AG10803 (cell line): ENCODE measurements around the gene NCKAP5.

Experiments
- DNase-seq: peaks from one replicate; pipeline ENCODE4 v3.0.0; 2010; ENCODE audit warnings: low read depth
- H3K4me3 ChIP-seq: 2 replicates; pipeline ENCODE4 v1.5.1; 2011; ENCODE audit warnings: mild to moderate bottlenecking, low read length, control low read depth
- TF ChIP-seq, protein P1 (sequence below): conservative IDR thresholded peaks from 2 replicates; pipeline ENCODE4 v1.5.1; 2011; ENCODE audit warnings: mild to moderate bottlenecking, low read length, control low read depth, inconsistent platforms

NCKAP5 gene

DNA sequence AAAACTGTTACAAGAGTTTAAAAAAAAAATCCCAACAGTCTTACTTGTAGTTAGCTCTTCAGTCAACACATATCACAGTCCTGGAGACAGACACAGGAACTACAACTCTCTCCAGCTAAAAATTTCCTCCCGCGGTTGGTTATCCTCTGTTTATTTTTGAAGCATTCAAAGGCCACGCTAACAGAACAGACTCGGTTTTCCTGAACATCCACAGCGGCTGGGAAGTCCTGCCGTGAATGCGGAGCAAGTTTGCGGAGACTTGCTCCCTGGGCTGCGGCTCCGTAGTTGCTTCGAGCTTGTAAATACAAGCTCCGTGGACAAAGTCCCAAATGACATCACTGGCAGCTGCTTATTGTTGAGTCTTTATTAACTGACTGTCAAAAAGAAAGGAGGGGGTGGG lies at the start of gene NCKAP5:
TSS of gene NCKAP5 (minus strand) at position 292 of the 400 bp plus-strand sequence. CDS start 50,937 bp downstream, outside the sequence.
- peak; percentile 37 for DNase-seq
- H3K4me3 ChIP-seq = peak within 1 kb of the TSS; percentile 49
- TF ChIP-seq, protein P1, sequence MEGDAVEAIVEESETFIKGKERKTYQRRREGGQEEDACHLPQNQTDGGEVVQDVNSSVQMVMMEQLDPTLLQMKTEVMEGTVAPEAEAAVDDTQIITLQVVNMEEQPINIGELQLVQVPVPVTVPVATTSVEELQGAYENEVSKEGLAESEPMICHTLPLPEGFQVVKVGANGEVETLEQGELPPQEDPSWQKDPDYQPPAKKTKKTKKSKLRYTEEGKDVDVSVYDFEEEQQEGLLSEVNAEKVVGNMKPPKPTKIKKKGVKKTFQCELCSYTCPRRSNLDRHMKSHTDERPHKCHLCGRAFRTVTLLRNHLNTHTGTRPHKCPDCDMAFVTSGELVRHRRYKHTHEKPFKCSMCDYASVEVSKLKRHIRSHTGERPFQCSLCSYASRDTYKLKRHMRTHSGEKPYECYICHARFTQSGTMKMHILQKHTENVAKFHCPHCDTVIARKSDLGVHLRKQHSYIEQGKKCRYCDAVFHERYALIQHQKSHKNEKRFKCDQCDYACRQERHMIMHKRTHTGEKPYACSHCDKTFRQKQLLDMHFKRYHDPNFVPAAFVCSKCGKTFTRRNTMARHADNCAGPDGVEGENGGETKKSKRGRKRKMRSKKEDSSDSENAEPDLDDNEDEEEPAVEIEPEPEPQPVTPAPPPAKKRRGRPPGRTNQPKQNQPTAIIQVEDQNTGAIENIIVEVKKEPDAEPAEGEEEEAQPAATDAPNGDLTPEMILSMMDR = peak; percentile 32

DNA sequence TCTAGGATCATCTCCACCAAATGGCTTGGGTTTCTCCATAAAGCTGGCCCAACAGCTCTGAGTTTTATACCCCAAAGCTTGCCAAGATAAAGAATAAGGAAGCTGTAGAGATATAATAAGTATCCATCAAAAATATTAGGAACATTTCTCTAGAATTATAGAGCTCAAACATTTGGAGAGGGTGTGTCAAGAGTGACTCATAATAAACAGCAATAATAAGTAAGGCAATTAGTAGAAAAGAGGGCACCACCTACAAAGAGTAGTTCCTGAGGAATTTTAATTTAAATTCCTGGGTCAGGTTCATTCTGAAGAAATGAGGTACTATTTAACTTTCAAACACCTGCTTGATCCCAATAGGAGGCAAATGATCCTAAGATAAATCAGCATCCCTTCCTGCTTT lies 41.4 kb upstream of the NCKAP5 start:
- DNase-seq = no peak
- H3K4me3 ChIP-seq = no peak overlapping the region
- TF ChIP-seq, protein P1 = no peak

DNA sequence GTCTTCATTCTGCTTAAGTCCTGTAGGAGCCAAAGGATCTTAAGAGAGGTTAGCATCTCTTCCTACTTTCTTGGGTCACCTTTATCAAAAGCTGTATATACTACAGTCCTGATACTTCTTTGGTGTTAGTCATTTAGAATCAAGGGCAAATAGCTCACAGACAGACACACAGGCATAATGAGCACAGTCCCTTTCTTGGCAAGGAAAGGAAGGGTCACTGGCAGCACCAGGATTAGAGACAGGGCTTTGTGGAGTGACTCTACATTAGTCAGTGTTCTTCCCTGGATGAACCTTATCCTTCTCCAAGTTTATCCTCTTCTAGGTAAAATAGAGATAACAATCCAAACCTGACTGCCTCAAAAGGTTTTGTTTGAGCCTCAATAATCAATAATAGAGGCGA lies 40.0 kb upstream of the NCKAP5 start:
- DNase-seq = no peak
- no peak overlapping the region for H3K4me3 ChIP-seq
- TF ChIP-seq, protein P1 = no peak

DNA sequence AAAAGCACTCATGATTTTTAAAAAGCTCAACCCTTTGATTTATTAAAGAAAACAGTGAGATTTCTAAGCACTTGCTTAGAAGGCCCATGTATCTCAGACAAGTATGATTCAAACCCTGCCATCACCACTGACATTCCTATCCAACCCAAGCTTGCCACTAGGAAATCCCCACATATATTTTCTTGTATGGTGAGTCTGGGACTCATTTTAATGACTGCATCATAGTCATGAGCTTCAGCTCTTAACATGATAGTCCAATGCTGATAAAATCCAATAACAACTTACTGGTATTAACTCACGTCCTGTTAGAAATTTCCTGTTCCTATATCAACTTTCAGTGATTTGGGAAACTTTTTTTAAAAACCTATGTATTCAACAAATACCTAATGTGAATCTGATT lies 39.4 kb upstream of the NCKAP5 start:
- peak; percentile 27 for DNase-seq
- no peak overlapping the region for H3K4me3 ChIP-seq
- TF ChIP-seq, protein P1 = no peak

DNA sequence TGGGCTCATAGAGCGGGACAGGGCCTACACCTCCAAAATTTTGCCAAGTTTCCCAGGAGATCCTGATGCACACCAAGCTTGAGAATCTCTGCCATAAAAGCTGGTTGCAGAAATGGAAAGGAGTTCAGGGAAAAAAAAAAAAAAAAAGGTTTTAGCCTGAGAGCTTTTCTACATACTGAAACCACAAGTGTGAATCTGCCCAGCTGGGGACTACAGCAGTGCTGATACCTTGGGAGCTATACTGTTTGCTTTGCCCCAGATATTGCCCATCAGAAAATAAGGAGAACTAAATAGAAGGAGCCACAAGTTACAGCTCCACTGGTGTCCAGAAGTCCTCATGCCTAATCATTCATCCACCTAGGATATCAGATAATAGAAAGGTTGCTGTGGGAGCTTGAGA lies 38.4 kb upstream of the NCKAP5 start:
- no peak overlapping the region for H3K4me3 ChIP-seq
- no peak for DNase-seq
- TF ChIP-seq, protein P1 = no peak

DNA sequence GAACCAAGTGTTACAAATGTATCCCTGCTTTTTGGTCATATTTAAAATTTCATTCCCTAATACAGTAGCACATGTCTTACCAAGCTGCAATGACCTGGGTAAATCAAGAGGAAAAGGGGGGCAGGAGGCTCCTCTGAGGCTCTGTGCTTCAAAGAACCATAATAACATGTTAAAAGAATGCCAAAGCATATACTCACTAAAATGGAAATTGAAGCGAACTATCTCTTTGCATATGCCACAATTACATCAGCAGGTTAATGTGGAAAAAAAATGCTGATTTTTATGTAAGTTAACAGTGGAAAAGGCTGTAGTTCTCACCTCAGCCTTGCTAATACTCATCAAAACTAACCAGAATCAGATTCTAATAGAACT lies 37.5 kb upstream of the NCKAP5 start:
- no peak overlapping the region for H3K4me3 ChIP-seq
- no peak for DNase-seq
- TF ChIP-seq, protein P1 = no peak

DNA sequence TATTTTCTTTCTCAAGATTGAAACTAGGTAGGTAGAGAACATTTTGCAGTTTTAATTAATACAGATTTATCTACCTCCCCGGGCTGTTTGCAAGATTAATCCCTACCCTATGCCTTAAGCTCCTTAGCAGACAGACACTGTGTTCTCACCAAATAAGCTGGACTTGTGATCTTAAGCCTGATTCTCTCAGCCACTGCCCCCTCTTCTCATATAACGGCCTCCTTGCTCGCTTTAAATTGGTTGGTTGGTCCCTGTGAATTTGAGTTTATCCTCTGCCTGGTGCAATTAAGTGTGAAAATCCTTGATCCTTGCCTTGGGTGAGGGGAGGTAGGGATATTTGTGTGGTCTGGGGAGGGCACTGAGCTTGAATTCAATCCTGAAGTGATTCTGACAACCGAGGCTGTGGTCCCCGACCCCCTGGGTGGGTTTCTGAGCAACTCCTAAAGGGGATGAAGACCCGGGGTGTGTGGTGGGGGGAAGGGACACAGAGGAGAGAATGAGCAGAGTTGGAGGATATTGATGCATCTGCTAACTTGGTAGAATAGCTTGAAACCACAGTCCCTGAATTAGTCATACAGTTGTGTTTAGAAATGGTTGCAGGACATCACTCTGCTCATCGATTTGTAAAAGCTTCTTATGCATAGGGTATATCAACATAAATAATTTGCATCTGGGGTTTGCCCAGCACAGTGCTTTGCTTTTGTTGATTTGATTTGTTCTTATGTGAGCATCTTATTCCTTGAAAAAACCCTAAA lies 36.9 kb upstream of the NCKAP5 start:
- TF ChIP-seq, protein P1 = no peak
- H3K4me3 ChIP-seq = no peak overlapping the region
- no peak for DNase-seq
